COLO829 (cell line): ENCODE data around the gene ZNF358.

Source experiments
- DNase-seq: peaks from one replicate; pipeline ENCODE4 v3.0.0; 2012; ENCODE audit warnings: low spot score

The ZNF358 gene

DNA sequence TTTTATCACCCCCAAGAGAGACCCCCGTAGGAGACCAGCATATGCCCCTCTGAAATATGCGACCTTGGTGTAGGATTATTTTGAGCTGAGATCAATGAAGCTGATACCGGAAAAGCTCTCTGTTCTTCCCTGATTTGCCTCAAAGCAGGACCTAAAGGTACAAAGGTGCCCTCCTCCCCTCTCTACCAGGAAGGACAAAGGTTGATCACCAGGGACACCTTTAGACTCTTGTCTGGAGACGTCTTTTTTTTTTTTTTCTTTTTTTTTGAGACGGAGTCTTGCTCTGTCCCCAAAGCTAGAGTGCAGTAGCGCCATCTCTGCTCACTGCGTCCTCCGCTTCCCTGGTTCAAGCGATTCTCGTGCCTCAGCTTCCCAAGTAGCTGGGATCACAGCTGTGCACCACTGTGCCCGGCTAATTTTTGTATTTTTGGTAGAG, 26.3 kb upstream of the ZNF358 start:
- DNase-seq: no peak

GRCh38 chr19:7492142-7492541, 23.8 kb upstream of the ZNF358 start:
- no peak for DNase-seq

- no peak for DNase-seq
Measured at GRCh38 chr19:7492558-7492957, 23.3 kb upstream of the ZNF358 start.

DNA sequence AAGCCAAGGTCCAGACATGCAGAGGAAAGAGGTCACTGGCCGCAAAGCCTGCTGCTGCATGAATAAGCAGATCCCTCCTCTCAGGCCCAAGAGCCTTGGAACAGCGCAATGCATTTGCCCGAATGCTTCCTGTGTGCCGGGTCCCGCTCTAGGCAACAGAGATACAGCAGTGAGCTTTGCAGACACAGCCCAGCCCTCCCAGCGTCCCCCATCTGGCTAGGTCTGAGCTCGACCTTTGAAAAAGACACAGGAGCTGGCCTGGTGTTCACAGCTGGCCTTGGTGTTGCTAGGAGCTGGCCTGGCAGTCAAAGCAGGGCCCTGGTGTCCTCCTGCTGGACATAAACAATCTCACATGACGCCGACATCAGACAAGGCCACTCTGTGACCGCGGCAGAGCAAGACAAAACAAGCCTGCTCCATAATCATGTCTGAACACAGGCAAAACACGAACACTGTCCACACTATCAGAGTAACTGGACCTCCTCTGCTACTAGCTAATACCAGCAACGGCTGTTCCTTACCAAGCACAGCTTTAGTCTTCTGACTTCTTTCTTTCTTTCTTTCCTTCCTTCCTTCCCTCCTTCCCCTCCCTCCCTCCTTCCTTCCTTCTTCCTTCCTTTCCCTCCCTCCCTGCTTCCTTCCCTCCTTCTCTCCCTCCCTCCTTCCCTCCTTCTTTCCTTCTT, 21.3 kb upstream of the ZNF358 start:
- DNase-seq: no peak

GRCh38 chr19:7497292-7497691, 18.6 kb upstream of the ZNF358 start:
- DNase-seq: no peak

DNA sequence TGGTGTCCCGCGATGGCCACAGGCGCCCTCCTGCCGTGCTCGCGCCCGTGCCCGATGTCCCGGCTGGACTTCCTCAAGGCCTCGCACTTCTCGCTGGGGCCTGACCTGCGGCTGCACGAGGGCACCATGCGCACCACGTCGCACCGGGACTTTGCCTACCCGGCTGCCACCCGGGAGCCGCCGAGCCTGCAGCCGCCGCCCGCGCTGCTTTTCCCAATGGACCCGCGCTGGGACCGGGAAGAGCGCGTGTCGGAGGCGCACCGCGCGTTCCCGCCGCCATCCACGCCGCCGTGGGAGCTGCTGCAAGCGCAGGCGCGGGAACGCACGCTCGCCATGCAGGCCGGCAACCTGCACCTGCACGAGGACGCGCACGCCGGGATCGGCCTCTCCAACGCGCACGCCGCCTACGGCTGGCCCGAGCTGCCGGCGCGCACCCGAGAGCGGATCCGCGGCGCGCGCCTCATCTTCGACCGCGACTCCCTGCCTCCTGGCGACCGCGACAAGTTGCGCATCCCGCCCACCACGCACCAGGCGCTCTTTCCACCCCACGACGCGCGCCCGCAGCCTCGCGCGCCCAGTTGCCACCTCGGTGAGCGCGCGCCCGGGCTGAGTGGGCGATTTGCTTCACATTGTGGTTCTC, 15.0 kb upstream of the ZNF358 start:
- no peak for DNase-seq

DNA sequence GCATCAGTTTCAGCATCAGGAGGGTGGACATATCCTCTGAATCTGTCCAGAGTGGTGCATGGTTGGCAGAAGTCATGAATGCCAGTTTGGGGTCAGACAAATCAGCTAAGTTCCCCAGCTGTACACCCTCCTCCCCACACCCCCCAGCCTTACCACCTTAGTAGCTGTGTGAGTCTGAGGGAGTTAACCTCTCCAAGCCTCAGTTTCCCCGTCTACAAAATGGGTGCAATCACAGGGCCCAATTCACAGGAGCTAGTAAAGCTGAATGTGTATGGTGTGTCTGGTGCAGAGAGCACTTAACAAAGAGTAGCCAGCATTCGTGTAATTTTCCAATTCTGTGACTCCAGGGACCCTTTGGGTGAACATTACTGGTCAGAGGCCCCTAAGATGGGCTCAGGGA, 13.4 kb upstream of the ZNF358 start:
- DNase-seq: no peak

- DNase-seq: no peak
Measured at GRCh38 chr19:7504684-7505083, 11.2 kb upstream of the ZNF358 start.

GRCh38 chr19:7505288-7505681, 10.6 kb upstream of the ZNF358 start:
- no peak for DNase-seq

DNA sequence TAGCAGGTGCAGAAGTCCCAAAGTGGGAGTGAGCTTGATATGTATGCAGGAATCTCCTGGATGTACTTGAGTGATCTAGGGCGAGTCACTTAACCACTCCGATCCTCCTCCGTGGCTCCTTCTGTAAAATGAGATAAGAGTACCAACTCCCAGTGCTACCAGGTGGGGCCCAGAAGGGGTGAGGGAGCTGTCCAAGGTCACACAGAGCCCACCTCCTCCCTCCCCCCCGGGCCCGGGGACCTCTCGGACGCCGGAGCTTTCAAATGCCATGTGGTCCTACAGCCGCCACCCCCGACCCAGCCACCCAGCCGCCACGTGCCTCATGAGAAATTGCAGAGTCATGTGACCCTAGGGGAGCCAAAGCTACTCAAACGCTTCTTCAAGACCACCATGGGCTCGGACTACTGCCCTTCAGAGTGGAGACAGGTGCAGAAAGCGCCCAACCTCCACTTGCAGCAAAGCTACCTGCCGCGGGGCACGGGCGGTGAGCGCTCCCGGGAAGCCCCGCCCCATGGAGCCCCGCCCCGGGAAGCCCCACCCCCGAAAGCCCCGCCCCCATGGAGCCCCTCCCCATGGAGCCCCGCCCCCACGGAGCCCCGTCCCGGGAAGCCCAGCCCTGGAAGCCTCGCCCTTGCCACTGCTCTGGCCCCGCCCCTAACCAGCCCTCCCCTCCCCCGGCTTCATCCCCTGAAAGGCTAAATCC, 10.1 kb upstream of the ZNF358 start:
- DNase-seq: peak; percentile 74

DNA sequence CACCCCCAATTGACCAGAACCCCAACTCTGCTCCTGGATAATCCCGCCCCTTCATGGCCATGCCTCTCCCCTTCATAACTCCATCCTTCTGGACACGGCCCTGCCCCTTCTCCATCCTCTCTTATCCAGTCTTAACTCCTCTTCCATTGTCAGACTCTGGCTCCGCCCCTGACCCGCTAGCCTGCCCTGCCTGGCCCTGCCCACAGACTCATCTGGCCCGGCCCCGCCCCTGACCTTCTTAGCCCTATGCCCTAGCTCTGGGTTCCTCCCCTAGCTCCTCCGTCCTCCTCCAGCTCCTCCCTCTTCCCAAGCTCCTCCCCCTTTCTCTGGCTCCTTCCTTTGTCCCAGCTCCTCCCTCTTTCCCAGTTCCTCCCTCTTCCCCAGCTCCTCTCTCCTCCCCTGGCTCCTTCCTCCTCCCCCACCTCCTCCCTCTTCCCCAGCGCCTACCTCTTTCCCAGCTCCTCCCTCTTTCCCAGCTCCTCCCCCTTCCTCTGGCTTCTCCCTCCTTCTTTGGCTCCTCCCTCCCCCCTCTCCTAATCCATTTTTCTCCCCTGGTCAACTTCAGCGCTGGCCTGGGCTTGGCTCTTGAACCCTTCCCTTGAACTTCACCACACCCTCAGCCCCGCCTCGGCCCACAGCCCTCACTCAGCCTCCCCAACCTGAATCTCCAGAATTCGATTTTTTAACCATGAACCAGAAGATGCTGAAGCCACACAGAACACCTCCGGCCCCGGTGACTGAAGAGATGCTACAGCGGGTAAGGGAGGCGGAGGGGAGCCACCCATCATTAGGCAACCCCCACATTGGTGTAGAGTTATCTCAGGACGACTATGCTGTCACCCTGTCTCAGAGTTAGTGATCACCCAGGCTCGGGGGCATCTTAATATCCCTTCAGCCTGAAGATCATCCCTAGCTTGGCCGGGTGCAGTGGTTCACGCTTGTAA, 9.2 kb upstream of the ZNF358 start:
- peak; percentile 87 for DNase-seq

- DNase-seq: peak; percentile 88
Measured at GRCh38 chr19:7507884-7508283, 8.0 kb upstream of the ZNF358 start.

GRCh38 chr19:7509625-7510024, 6.3 kb upstream of the ZNF358 start:
- DNase-seq: no peak

GRCh38 chr19:7512400-7512851, 3.5 kb upstream of the ZNF358 start:
- no peak for DNase-seq

GRCh38 chr19:7513809-7514642, 1.9 kb upstream of the ZNF358 start:
- no peak for DNase-seq

DNA sequence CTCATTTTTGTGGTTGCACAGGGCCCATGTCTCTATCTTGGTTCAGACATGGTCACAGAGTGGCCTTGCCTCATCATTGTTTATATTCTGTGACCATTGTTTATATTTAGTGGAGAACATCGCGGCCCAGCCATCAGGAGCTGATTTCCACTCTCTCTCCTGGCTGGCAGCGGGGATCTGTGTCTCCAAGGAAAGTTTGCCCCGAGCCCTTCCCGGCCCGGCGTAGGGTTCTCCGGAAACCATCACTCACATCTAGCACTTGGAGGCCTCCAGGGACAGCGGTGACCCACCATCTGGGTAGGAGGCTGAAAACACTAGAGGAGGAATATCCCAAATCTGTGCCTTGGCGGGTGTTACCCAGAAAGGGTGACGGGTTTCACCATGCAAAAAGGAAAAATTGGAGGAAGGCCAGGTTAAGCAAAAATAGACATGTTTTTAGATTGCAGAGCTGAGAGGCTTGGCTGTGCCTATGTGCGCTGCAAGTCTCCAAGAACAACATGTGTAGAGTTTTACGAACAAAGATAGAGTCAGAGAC, 726 bp upstream of the ZNF358 start:
- DNase-seq: no peak

DNA sequence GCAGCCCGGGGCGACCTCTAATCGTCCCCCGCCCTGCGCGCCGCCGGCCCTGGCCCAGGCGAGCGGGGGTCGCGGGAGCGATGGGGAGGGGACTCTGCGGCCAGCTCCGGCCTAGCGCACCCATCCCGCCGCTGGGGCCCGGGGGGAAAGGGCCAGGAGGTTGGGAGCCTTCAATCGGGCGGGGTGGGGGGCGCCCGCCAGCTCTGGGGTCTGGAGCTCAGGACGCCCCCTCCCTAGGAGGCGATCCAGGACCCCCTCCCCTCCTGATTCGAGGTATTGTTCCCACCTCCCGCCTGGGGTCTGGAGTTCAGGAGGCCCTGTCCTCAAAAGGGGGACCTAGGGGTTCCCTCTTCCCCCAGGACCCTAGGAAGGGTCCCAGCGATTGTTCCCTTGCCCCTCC, 430 bp downstream of the ZNF358 start:
- no peak for DNase-seq

GRCh38 chr19:7516878-7517277, 975 bp downstream of the ZNF358 start:
- DNase-seq: no peak

- no peak for DNase-seq
Measured at GRCh38 chr19:7519361-7520130, 3.6 kb downstream of the ZNF358 start.
